Activated CD4-positive, alpha-beta T cell treated with anti-CD3 and anti-CD28 coated beads, Interleukin-2, amount 10 ng/mL, durations not matched to agents 7 days and 5 days (primary cell): ENCODE data around the gene ERICH6B. TPM values are rescaled to one million over a fixed set of nuclear protein-coding genes. Genes with fewer than 3 reads are reported as not detected.
A peak's percentile ranks its signal among the peaks of the same experiment; 100 is the strongest.

ENCODE experiments used
- CTCF ChIA-PET: fragments of 350-600 bp; sonication (Branson Sonifier 250); formaldehyde crosslinking; loops from one replicate; lab custom pipeline; 2021; ENCODE audit warnings: antibody characterized with exemption; lab: Charles Lee
- POLR2A ChIA-PET: fragments of 350-600 bp; sonication (Branson Sonifier 250); formaldehyde crosslinking; loops from one replicate; lab custom pipeline; 2021; ENCODE audit warnings: antibody characterized with exemption; lab: Charles Lee
- DNase-seq: peaks from one replicate; pipeline ENCODE4 v3.0.0-alpha.2; 2020
- H3K27ac Mint-ChIP-seq: one replicate; pipeline ENCODE4 v1.8.0; 2021; ENCODE audit warnings: mild to moderate bottlenecking, moderate library complexity, mixed read lengths
- H3K27me3 Mint-ChIP-seq: one replicate; pipeline ENCODE4 v1.8.0; 2021; ENCODE audit warnings: mixed read lengths
- H3K36me3 Mint-ChIP-seq: one replicate; pipeline ENCODE4 v1.8.0; 2021; ENCODE audit warnings: low read depth, mixed read lengths
- H3K4me1 Mint-ChIP-seq: one replicate; pipeline ENCODE4 v1.8.0; 2021; ENCODE audit warnings: mixed read lengths
- H3K4me3 Mint-ChIP-seq: one replicate; pipeline ENCODE4 v1.8.0; 2021; ENCODE audit warnings: mild to moderate bottlenecking, moderate library complexity, mixed read lengths
- H3K9me3 Mint-ChIP-seq: one replicate; pipeline ENCODE4 v1.8.0; 2021; ENCODE audit warnings: mixed read lengths
- total RNA-seq, 2 experiments: library from RNA; stranded (reverse); gene quantifications; one replicate each; pipeline ENCODE4 v1.2.3, GENCODE V29; 2021

Gene ERICH6B
- total RNA-seq, 2 experiments from 2014 or later: not detected

DNA sequence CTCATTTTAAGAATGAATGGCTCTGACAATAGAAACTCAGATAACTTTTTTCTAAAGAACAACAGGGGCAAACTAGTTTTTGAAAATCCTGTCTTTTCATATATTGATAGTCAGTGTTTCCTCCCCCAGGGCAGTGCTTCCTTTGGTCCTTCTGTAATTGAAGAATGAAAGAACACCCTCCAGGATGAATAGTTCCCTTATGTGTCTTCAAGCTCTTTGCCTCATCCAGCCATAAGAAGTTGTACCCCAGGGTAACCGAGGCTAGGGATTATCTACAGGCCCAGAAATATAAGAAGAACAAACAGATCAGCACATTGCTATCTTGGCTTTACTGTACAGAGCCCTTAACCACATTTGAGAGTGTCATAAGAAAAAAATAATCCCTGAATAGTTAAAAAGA is 12.1 kb upstream of the ERICH6B start:
- no peaks in the 10 kb centered on the region for H3K9me3 Mint-ChIP-seq
- ChIA-PET POLR2A (interaction anchor here (0.7 kb wide), 1 partner anchor 80 kb away, joined by 4 read pairs; no protein-coding TSS in a partner anchor), CTCF (interaction anchor here (0.9 kb wide), 1 partner anchor 15 kb away, joined by 3 read pairs; no protein-coding TSS in a partner anchor)
- DNase-seq: no peak
- H3K4me3 Mint-ChIP-seq: no peak overlapping the region
- peaks cover 8% of the 10 kb centered on the region for H3K27me3 Mint-ChIP-seq
- H3K27ac Mint-ChIP-seq: no peak overlapping the region
- H3K4me1 Mint-ChIP-seq: no peaks in the 10 kb centered on the region
- no peaks in the 10 kb centered on the region for H3K36me3 Mint-ChIP-seq

GRCh38 chr13:45626731-45627374 is 11.3 kb upstream of the ERICH6B start:
- Mint-ChIP-seq H3K27me3 (peaks cover 8% of the 10 kb centered on the region), H3K9me3 (no peaks in the 10 kb centered on the region), H3K4me1 (peaks cover 7% of the 10 kb centered on the region), H3K27ac (no peak overlapping the region), H3K36me3 (no peaks in the 10 kb centered on the region), H3K4me3 (no peak overlapping the region)
- POLR2A ChIA-PET: interaction anchor here (0.5 kb wide), 1 partner anchor 253 kb away, joined by 3 read pairs; no protein-coding TSS in a partner anchor
- CTCF ChIA-PET: interaction anchor here (0.9 kb wide), 1 partner anchor 16 kb away, joined by 3 read pairs; no protein-coding TSS in a partner anchor
- DNase-seq: no peak

GRCh38 chr13:45623516-45624090 is 8.1 kb upstream of the ERICH6B start:
- ChIA-PET CTCF (interaction anchor here (0.9 to 1.3 kb wide), 3 partner anchors 8 to 929 kb away, joined by 3 to 5 read pairs (median 4); no protein-coding TSS in a partner anchor), POLR2A (no interaction called here)
- Mint-ChIP-seq H3K36me3 (no peaks in the 10 kb centered on the region), H3K27me3 (peaks cover 32% of the 10 kb centered on the region), H3K4me1 (peaks cover 9% of the 10 kb centered on the region), H3K9me3 (no peaks in the 10 kb centered on the region), H3K27ac (no peak overlapping the region), H3K4me3 (no peak overlapping the region)
- DNase-seq: peak; percentile 20

DNA sequence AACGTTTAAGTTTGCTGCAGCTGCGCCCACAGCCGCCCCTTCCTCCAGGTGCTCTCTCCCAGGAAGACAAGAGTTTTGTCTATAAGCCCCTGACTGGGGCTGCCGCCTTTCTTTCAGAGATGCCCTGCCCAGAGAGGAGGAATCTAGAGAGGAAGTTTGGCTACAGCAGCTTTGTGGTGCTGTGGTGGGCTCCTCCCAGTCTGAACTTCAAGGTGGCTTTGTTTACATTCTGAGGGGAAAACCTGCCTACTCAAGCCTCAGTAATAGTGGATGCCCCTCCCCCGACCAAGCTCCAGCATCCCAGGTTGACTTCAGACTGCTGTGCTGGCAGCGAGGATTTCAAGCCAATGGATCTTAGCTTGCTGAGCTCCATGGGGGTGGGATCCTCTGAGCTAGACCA is 6.4 kb upstream of the ERICH6B start:
- Mint-ChIP-seq H3K9me3 (peaks cover under 1% of the 10 kb centered on the region), H3K36me3 (no peaks in the 10 kb centered on the region), H3K4me3 (no peak overlapping the region), H3K27me3 (peaks cover 47% of the 10 kb centered on the region), H3K4me1 (peaks cover 9% of the 10 kb centered on the region), H3K27ac (no peak overlapping the region)
- peak; percentile 33 for DNase-seq
- CTCF ChIA-PET: no interaction called here
- POLR2A ChIA-PET: no interaction called here

DNA sequence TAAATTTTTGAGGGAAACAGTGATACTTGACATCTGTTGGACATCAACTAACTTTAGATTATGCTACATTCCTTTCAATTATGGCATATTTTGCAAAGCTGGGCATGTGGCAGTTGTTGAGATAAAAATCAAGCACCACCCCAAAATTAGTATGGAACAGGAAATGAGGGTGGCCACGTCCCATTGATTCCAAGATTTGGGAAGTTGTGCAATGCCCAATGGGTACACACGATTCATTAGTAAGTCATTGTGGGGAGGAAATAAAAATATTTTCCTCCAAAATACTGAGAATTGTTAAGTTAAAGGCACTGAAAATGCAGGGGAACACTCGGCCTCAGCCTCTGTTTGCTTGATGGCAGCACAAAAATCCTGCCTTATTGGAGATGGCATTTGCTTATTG is 7.6 kb downstream of the ERICH6B start:
- Mint-ChIP-seq H3K27me3 (peaks cover 19% of the 10 kb centered on the region), H3K4me3 (no peak overlapping the region), H3K4me1 (no peaks in the 10 kb centered on the region), H3K9me3 (no peaks in the 10 kb centered on the region), H3K27ac (no peak overlapping the region), H3K36me3 (no peaks in the 10 kb centered on the region)
- ChIA-PET CTCF (interaction anchor here (1.3 kb wide), 1 partner anchor 9 kb away, joined by 3 read pairs; no protein-coding TSS in a partner anchor), POLR2A (no interaction called here)
- DNase-seq: no peak

DNA sequence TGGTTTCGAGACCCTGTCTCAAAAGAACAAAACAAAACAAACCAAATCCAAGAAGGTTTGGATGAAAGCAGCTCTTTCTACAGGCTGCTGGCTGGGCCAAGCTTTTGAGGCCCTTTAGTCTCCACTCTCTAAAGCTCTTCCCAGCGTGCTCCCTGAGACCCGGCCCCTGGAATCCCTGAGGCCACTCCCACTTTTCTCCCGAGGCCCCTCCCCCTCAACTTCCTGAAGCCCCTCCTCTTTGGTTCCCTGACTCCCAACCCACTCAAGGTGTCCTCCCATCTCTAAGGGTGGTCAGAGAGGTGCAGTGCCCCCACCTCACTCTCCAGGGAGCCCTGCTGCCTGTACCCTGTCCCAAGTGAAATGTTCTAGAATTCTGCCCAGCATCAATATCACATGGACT is 10.6 kb downstream of the ERICH6B start:
- Mint-ChIP-seq H3K9me3 (no peaks in the 10 kb centered on the region), H3K36me3 (no peaks in the 10 kb centered on the region), H3K4me1 (no peaks in the 10 kb centered on the region), H3K4me3 (no peak overlapping the region), H3K27me3 (peaks cover 8% of the 10 kb centered on the region), H3K27ac (no peak overlapping the region)
- POLR2A ChIA-PET: no interaction called here
- no peak for DNase-seq
- CTCF ChIA-PET: no interaction called here

DNA sequence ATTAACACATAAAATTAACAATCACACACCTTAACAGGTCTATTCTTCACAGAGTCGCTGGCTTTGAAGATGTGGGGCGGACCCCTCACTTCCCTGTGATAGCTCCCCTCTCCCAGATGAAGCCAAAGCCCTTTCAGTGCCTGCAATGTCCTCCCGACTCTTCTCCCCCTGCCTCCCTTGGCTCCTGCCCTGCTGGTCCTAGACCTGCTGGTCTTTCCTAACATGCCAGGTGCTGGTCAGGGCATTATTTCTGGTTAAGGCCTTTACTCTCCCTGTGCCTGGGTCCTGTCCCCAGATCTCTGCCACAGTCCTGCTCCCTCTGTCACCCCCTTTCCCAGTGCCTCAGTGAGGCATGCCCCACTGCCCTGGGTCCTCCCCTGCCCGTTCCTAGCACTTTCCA is 12.2 kb downstream of the ERICH6B start:
- Mint-ChIP-seq H3K9me3 (no peaks in the 10 kb centered on the region), H3K4me1 (no peaks in the 10 kb centered on the region), H3K27me3 (peaks cover 4% of the 10 kb centered on the region), H3K4me3 (no peak overlapping the region), H3K27ac (no peak overlapping the region), H3K36me3 (no peaks in the 10 kb centered on the region)
- DNase-seq: no peak
- CTCF ChIA-PET: no interaction called here
- POLR2A ChIA-PET: interaction anchor here (0.6 kb wide), 1 partner anchor 1273 kb away, joined by 3 read pairs; no protein-coding TSS in a partner anchor

DNA sequence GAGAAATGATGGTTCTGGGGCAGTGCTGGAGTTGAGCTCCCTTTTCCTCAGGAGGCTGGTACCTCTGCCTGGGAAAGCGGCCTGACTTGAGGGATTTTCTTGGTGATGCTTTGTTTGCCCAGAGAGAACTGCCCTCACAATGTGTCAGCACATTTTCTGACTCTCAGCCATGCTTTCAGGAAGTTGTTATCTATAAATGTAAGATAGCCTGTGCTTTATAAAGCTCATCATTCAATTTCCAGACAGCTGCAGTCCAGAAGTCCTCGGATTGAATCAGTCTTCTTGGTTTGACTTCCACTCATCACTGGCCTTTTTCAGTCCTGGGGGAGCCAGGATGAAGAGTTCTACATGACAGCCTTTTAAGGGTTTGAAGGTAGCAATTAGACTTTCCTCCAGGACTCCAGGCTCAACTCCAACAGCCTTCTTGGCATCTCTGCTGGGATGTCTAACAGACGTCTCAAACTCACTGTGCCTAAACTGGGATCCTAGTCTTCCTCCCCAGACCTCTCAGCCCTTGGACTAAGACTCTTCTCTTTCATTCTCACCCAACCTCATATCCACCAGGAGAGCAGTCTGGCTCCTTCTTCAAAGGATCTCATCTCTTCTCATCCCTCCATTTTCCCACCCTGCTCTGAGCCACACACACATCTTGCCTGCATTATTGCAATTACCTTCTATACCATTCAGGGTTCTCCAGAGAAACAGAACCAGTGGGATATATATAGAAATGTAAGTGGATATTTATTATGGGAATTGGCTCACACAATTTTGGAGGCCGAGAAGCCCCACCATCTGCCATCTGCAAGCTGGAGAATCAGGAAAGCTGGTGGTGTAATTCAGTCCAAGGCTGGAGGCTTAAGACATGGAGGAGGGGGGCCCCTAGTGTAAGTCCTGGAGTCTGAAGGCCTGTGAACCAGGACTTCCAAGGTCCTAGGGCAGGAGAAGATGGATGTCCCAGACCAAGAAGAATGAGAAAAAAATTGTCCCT is 13.1 kb downstream of the ERICH6B start:
- H3K9me3 Mint-ChIP-seq: no peaks in the 10 kb centered on the region
- ChIA-PET POLR2A (interaction anchor here (0.6 kb wide), 1 partner anchor 1274 kb away, joined by 3 read pairs; no protein-coding TSS in a partner anchor), CTCF (interaction anchor here (1.1 kb wide), 1 partner anchor 23 kb away, joined by 3 read pairs; no protein-coding TSS in a partner anchor)
- H3K27me3 Mint-ChIP-seq: peaks cover 7% of the 10 kb centered on the region
- no peak overlapping the region for H3K27ac Mint-ChIP-seq
- H3K4me3 Mint-ChIP-seq: no peak overlapping the region
- DNase-seq: no peak
- no peaks in the 10 kb centered on the region for H3K4me1 Mint-ChIP-seq
- no peaks in the 10 kb centered on the region for H3K36me3 Mint-ChIP-seq

GRCh38 chr13:45601680-45602079 is 13.9 kb downstream of the ERICH6B start:
- ChIA-PET POLR2A (no interaction called here), CTCF (interaction anchor here (1.1 kb wide), 1 partner anchor 24 kb away, joined by 3 read pairs; no protein-coding TSS in a partner anchor)
- H3K27me3 Mint-ChIP-seq: peaks cover 8% of the 10 kb centered on the region
- H3K9me3 Mint-ChIP-seq: no peaks in the 10 kb centered on the region
- no peak for DNase-seq
- no peak overlapping the region for H3K4me3 Mint-ChIP-seq
- H3K4me1 Mint-ChIP-seq: no peaks in the 10 kb centered on the region
- no peak overlapping the region for H3K27ac Mint-ChIP-seq
- no peaks in the 10 kb centered on the region for H3K36me3 Mint-ChIP-seq

DNA sequence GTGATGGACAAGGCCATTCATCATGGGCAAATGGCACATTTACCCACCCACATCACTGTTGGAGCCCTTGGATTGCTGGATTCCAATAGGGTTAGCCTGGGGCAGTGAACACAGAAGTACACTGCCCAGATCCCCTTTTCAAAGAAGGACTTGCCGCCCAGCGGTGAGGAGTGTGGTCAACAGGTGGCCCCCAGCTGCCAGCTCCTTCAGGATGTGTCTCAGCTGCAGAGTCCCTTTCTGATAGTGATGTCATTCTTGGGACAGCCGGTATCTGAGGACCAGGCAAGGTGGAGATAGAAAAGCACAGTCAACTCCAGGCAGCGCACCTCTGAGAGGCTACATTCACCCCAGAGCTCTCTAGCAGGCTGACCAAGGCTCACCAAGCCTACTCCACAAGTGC is 16.9 kb downstream of the ERICH6B start:
- H3K27ac Mint-ChIP-seq: no peak overlapping the region
- no peak for DNase-seq
- H3K36me3 Mint-ChIP-seq: no peaks in the 10 kb centered on the region
- no peaks in the 10 kb centered on the region for H3K4me1 Mint-ChIP-seq
- ChIA-PET POLR2A (no interaction called here), CTCF (interaction anchor here (1.3 to 1.7 kb wide), 2 partner anchors 9 to 14 kb away, joined by 3 to 4 read pairs; no protein-coding TSS in a partner anchor)
- H3K27me3 Mint-ChIP-seq: peaks cover 18% of the 10 kb centered on the region
- no peak overlapping the region for H3K4me3 Mint-ChIP-seq
- no peaks in the 10 kb centered on the region for H3K9me3 Mint-ChIP-seq

DNA sequence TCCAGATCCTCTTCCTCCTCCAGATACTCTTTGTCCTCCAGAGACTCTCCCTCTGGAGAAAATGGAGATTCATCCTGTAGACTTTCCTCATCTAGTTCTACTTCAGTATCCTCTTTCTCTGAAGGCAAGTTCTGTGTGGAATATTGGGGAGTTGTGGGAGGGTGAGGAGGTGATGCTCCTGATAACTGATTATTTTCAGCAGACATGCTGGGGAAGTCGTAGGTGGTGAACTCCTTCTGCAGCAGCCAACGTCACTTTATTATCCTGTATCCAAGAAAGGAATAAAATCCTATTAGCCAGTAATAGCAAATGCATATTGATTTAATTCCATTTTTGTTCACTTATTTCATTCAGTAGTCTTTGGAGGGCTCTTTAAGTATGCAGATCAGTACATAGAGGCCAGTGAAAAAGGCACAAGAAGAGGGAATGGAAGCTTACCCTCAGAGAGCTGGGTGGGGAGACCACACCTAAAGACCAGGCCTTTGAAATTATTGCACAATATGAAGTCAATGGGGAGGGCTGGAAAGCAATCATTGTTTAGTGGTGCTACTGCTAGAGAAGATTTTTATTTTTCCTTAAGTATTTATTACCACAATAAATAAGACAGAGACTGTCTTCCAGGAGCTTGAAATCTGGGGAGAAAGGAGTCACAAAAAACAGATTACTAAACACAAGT is 18.6 kb downstream of the ERICH6B start:
- DNase-seq: no peak
- no peak overlapping the region for H3K27ac Mint-ChIP-seq
- H3K4me3 Mint-ChIP-seq: no peak overlapping the region
- H3K36me3 Mint-ChIP-seq: no peaks in the 10 kb centered on the region
- H3K27me3 Mint-ChIP-seq: peaks cover 20% of the 10 kb centered on the region
- ChIA-PET CTCF (no interaction called here), POLR2A (no interaction called here)
- H3K9me3 Mint-ChIP-seq: no peaks in the 10 kb centered on the region
- H3K4me1 Mint-ChIP-seq: no peaks in the 10 kb centered on the region

GRCh38 chr13:45595965-45596364 is 19.6 kb downstream of the ERICH6B start:
- Mint-ChIP-seq H3K4me1 (no peaks in the 10 kb centered on the region), H3K4me3 (no peak overlapping the region), H3K9me3 (no peaks in the 10 kb centered on the region), H3K27me3 (peaks cover 19% of the 10 kb centered on the region), H3K36me3 (no peaks in the 10 kb centered on the region), H3K27ac (no peak overlapping the region)
- no peak for DNase-seq
- ChIA-PET POLR2A (no interaction called here), CTCF (no interaction called here)
